NB4 (cell line): ENCODE results near the gene CAPRIN1.

Experiments
- DNase-seq: peaks from one replicate; pipeline ENCODE4 v3.0.0; 2010; ENCODE audit warnings: low read depth
- H3K4me3 ChIP-seq: one replicate; pipeline ENCODE4 v1.5.1; 2011; ENCODE audit warnings: mild to moderate bottlenecking, low read depth, low read length, moderate library complexity
- MYC ChIP-seq: IDR thresholded peaks from 2 replicates; pipeline ENCODE4 v1.6.1; 2011; ENCODE audit warnings: low read depth, low read length
- POLR2A ChIP-seq: IDR thresholded peaks from 2 replicates; pipeline ENCODE4 v1.6.1; 2011; ENCODE audit warnings: mild to moderate bottlenecking; ENCODE audit not compliant: insufficient read length; ENCODE audit errors: extremely low read depth
- TF ChIP-seq, protein P1 (sequence below): IDR thresholded peaks from 2 replicates; pipeline ENCODE4 v1.6.1; 2011; ENCODE audit warnings: low read depth, low read length
- TF ChIP-seq, protein P2 (sequence below): IDR thresholded peaks from one replicate; pipeline ENCODE4 v1.5.1; 2012; ENCODE audit warnings: low read depth, low read length

The CAPRIN1 gene

DNA sequence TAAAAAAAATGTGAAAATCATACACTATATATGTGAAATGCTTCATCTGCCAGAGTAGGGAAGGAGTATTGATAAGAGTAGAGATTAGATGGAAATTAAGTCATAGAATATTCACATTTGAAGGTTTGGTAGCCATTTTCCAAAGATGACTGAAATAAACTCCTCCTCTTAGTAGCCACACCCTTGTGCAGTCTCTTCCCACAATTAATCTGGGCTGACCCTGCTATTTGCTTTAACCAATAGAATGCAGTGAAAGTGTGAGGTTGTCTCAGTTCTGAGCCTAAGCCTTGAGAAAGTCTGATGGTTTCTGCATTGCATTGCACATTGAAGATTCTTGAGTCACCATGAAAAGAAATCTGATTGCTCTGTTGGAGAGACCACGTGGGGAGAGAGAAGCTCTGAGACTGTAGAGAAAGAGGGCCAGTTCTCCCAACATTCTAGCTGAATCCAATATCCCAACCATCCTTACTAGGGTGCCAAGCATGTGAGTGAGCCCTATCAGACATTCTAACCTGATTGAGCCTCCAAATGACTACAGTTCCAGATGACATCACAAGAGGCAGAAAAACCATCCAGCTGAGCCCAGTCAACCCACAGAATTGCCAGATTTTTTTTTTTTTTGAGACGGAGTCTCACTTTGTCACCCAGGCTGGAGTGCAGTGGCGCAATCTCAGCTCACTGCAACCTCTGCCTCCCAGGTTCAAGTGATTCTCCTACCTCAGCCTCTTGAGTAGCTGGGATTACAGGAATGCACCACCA lies 29.4 kb upstream of the CAPRIN1 start:
- DNase-seq, result no peak
- no peak overlapping the region for H3K4me3 ChIP-seq
- TF ChIP-seq, protein P1, sequence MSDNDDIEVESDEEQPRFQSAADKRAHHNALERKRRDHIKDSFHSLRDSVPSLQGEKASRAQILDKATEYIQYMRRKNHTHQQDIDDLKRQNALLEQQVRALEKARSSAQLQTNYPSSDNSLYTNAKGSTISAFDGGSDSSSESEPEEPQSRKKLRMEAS, result no peak
- TF ChIP-seq, protein P2, sequence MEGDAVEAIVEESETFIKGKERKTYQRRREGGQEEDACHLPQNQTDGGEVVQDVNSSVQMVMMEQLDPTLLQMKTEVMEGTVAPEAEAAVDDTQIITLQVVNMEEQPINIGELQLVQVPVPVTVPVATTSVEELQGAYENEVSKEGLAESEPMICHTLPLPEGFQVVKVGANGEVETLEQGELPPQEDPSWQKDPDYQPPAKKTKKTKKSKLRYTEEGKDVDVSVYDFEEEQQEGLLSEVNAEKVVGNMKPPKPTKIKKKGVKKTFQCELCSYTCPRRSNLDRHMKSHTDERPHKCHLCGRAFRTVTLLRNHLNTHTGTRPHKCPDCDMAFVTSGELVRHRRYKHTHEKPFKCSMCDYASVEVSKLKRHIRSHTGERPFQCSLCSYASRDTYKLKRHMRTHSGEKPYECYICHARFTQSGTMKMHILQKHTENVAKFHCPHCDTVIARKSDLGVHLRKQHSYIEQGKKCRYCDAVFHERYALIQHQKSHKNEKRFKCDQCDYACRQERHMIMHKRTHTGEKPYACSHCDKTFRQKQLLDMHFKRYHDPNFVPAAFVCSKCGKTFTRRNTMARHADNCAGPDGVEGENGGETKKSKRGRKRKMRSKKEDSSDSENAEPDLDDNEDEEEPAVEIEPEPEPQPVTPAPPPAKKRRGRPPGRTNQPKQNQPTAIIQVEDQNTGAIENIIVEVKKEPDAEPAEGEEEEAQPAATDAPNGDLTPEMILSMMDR, result no peak
- TF ChIP-seq POLR2A, result no peak
- no peak for TF ChIP-seq MYC

DNA sequence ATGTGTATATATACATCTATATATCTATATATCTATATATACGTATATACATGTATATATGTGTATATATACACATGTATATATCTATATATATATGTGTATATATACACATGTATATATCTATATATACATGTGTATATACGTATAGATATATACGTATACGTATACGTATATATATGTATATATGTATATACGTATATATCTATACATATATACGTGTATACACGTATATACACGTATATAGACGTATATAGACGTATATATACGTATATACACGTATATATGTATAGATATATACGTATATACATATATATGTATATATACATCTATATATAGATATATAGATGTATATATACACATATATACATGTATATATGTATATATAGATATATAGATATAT lies 25.1 kb upstream of the CAPRIN1 start:
- H3K4me3 ChIP-seq, result no peak overlapping the region
- DNase-seq, result no peak
- TF ChIP-seq POLR2A, result no peak
- no peak for TF ChIP-seq MYC

DNA sequence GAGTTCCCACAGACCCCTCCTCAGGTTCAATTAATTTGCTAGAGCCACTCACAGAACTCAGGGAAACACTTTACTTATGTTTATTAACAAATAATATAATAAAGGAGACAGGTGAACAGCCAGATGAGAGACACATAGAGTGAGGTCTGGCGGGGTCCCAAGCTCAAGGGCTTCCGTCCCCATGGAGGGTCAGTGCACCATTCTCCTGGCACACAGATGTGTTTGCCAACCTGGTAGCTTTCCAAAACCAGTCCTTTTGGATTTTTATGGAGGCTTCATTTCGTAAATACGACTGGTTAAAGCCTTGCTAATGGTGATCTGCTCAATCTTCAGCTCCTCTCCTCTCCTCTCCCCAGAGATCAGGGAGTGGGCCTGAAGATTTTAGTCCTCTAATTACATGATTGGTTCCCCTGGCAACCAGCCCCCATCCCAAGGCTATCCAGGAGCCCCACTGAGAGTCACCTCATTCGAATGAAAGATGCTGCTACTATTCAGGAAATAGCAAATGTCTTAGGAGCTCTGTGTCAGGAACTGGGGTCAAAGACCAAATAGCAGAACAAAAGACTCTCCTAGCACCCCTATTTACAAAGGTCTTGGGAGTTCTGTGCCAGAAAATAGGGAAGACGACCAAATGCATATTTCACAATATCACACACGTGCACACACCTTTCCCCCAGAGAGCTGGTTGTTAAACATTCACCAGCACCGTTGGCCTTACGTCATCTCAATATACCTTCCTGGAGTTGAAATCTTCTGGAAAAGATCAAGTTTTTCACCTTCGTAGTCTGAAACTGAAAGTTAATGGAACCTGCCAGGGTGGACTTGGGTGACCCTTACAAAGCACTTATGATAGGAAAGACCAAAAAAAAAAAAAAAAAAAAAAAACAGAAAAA lies 23.8 kb upstream of the CAPRIN1 start:
- TF ChIP-seq, protein P2, result no peak
- H3K4me3 ChIP-seq, result no peak overlapping the region
- DNase-seq, result no peak

DNA sequence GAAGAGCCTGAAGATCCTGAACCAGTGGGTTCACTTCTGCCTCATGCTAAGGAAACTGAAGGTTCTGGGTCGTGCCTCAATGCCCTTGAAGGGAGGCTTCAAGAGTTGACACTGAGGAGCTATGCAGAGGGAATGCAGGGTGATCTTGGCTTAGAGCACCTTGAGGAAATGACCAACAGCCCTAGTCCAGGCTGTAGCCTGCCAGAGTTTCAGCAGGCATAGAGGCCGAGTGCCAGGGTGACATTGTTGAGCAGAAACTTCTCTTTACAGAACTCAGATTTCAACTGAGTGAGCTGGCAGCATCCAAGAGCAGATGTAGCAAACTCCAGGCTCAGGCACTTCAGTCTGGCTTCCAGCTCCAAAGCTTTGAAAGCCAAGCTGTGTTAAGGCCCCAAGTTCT lies 23.1 kb upstream of the CAPRIN1 start:
- H3K4me3 ChIP-seq, result no peak overlapping the region
- TF ChIP-seq, protein P1, result no peak
- TF ChIP-seq, protein P2, result no peak
- no peak for TF ChIP-seq POLR2A
- TF ChIP-seq MYC, result no peak
- no peak for DNase-seq

DNA sequence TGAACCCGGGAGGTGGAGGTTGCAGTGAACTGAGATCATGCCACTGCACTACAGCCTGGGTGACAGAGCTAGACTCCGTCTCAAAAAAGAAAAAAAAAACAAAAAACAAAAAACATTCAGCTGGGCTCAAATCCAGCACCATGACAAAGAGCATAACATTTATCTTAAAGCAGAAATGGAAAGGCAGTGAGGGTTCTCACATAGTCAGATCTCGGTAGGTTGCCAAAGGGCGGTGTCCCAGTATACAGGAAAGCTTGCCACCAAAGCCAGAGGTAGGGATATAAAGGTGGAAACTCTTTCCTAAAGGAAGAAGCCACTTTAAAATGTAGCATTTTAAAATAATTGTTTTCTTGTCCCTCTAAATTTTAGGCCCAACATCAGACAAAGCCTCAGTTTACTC lies 22.4 kb upstream of the CAPRIN1 start:
- TF ChIP-seq MYC, result no peak
- TF ChIP-seq, protein P2, result no peak
- no peak for TF ChIP-seq POLR2A
- TF ChIP-seq, protein P1, result no peak
- H3K4me3 ChIP-seq, result no peak overlapping the region
- DNase-seq, result no peak

DNA sequence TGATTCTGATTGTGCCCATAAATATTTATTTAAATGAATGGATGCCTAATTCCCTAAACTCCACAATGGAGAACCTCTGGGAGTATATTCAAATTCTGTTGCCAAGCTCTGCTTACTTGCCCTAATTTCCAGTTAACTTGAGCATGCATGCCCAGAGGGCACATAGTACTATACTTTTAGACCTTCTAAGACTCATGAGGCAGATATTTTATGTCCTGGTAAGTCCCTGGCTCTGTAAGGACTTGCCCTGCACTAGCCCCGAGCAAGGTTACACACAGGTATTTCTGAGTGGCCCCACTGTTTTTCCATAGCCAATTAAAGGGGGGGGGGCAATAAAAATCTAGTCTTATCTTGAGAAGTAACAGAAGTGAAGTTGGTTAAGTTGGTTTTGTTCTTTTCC lies 21.1 kb upstream of the CAPRIN1 start:
- TF ChIP-seq MYC (no peak), POLR2A (no peak)
- TF ChIP-seq, protein P1, result no peak
- TF ChIP-seq, protein P2, result no peak
- DNase-seq, result no peak
- H3K4me3 ChIP-seq, result no peak overlapping the region
